ENCODE measurements around the gene DIO3.
"Not testable (repeated sequence)": the region's sequence is repeated elsewhere in the genome, so short reads cannot be mapped to it uniquely, and the experiment has no call there.

The DIO3 gene

DNA sequence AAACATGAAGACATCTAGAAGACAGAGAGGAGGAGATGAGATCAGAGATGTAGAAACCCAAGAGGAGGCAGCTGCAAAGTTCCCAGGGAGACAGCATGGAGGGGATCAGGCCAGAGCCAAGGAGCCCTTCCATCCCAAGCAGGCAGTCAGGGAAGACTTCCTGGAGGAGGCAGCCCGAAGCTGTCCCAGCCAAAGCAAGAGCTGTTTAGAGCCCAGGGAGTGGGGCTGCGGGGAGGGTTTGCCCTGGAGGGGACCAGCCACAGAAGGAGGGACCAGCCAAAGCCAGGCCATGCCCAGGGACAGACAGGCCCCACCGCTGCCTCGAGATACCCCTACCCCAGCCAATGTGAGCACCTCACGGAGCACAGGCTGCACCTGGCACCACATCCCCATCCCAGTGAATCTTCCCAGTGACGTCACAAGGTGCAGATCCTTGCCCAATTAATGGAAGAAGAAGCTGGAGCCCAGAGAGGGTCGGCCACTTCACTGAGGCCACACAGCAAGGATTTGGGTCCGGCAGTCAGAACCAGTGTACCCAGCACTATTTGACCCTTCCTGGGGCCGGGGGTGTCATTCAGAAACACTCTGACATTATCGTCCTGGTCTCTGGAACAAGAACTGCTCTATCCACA lies 14.1 kb upstream of the DIO3 start:
- Histone ChIP-seq H3K4me1 (ENCODE audit: insufficient read depth, poor library complexity, severe bottlenecking) (no peaks in the 10 kb centered on the region), H3K9me3 (ENCODE audit: severe bottlenecking) (no peaks in the 10 kb centered on the region), H3K27ac (ENCODE audit: poor library complexity, severe bottlenecking) (no peak overlapping the region), H3K4me3 (ENCODE audit: severe bottlenecking) (no peak overlapping the region), H3K27me3 (ENCODE audit: insufficient read depth, poor library complexity, severe bottlenecking) (no peaks in the 10 kb centered on the region), H3K36me3 (ENCODE audit: low read depth) (no peaks in the 10 kb centered on the region)
- ATAC-seq (ENCODE audit: low read depth) (no peak), DNase-seq (ENCODE audit: low spot score) (no peak)
- TF ChIP-seq, protein P1, sequence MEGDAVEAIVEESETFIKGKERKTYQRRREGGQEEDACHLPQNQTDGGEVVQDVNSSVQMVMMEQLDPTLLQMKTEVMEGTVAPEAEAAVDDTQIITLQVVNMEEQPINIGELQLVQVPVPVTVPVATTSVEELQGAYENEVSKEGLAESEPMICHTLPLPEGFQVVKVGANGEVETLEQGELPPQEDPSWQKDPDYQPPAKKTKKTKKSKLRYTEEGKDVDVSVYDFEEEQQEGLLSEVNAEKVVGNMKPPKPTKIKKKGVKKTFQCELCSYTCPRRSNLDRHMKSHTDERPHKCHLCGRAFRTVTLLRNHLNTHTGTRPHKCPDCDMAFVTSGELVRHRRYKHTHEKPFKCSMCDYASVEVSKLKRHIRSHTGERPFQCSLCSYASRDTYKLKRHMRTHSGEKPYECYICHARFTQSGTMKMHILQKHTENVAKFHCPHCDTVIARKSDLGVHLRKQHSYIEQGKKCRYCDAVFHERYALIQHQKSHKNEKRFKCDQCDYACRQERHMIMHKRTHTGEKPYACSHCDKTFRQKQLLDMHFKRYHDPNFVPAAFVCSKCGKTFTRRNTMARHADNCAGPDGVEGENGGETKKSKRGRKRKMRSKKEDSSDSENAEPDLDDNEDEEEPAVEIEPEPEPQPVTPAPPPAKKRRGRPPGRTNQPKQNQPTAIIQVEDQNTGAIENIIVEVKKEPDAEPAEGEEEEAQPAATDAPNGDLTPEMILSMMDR (IDR thresholded peaks at IDR 0.05; ENCODE audit: poor library complexity, severe bottlenecking): no peak

GRCh38 chr14:101547961-101548669 lies 13.2 kb upstream of the DIO3 start:
- no peaks in the 10 kb centered on the region for H3K27me3 ChIP-seq (ENCODE audit: insufficient read depth, poor library complexity, severe bottlenecking)
- ATAC-seq (ENCODE audit: low read depth) (no peak), DNase-seq (ENCODE audit: low spot score) (no peak)
- no peaks in the 10 kb centered on the region for H3K9me3 ChIP-seq (ENCODE audit: severe bottlenecking)
- no peak overlapping the region for H3K4me3 ChIP-seq (ENCODE audit: severe bottlenecking)
- H3K27ac ChIP-seq (ENCODE audit: poor library complexity, severe bottlenecking): no peak overlapping the region
- no peaks in the 10 kb centered on the region for H3K4me1 ChIP-seq (ENCODE audit: insufficient read depth, poor library complexity, severe bottlenecking)
- TF ChIP-seq, protein P1 (IDR thresholded peaks at IDR 0.05; ENCODE audit: poor library complexity, severe bottlenecking): no peak
- H3K36me3 ChIP-seq (ENCODE audit: low read depth): no peaks in the 10 kb centered on the region

DNA sequence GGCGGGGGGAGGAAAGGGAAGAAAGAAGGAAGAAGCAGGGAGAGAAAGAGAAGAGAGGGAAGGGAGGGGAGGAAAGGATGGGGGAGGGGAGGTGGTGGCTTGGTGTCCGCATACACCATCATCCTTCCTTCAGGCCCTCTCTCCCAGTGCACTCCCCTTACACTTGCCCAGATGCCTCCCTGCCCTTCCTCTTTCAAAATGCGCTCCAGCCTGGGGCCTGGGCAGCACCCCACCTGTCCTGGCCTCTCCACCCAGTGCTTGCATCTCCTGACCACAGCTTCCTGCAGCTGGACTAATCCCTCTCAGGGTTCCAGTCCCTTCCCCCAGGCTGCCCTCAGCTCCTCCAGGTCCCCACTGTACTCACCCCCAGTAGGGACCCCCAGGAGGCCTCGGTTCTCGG lies 12.6 kb upstream of the DIO3 start:
- H3K36me3 ChIP-seq (ENCODE audit: low read depth): no peaks in the 10 kb centered on the region
- no peak overlapping the region for H3K27ac ChIP-seq (ENCODE audit: poor library complexity, severe bottlenecking)
- TF ChIP-seq, protein P1 (IDR thresholded peaks at IDR 0.05; ENCODE audit: poor library complexity, severe bottlenecking): no peak
- no peaks in the 10 kb centered on the region for H3K9me3 ChIP-seq (ENCODE audit: severe bottlenecking)
- no peak overlapping the region for H3K4me3 ChIP-seq (ENCODE audit: severe bottlenecking)
- H3K4me1 ChIP-seq (ENCODE audit: insufficient read depth, poor library complexity, severe bottlenecking): no peaks in the 10 kb centered on the region
- no peaks in the 10 kb centered on the region for H3K27me3 ChIP-seq (ENCODE audit: insufficient read depth, poor library complexity, severe bottlenecking)
- DNase-seq (ENCODE audit: low spot score) (no peak), ATAC-seq (ENCODE audit: low read depth) (no peak; the same call in 2 of the 3 replicates)

- no peak for DNase-seq (ENCODE audit: low spot score)
- TF ChIP-seq, protein P1 (IDR thresholded peaks at IDR 0.05; ENCODE audit: poor library complexity, severe bottlenecking): no peak
- Histone ChIP-seq H3K9me3 (ENCODE audit: severe bottlenecking) (no peaks in the 10 kb centered on the region), H3K4me3 (ENCODE audit: severe bottlenecking) (no peak overlapping the region), H3K36me3 (ENCODE audit: low read depth) (no peaks in the 10 kb centered on the region), H3K27ac (ENCODE audit: poor library complexity, severe bottlenecking) (no peak overlapping the region), H3K4me1 (ENCODE audit: insufficient read depth, poor library complexity, severe bottlenecking) (no peaks in the 10 kb centered on the region), H3K27me3 (ENCODE audit: insufficient read depth, poor library complexity, severe bottlenecking) (no peaks in the 10 kb centered on the region)
- ATAC-seq (ENCODE audit: low read depth): no peak
Observed at GRCh38 chr14:101549154-101549553, 12.1 kb upstream of the DIO3 start.

GRCh38 chr14:101550202-101550912 lies 10.9 kb upstream of the DIO3 start:
- H3K27ac ChIP-seq (ENCODE audit: poor library complexity, severe bottlenecking); H3K27me3 ChIP-seq (ENCODE audit: insufficient read depth, poor library complexity, severe bottlenecking); ATAC-seq (ENCODE audit: low read depth); H3K36me3 ChIP-seq (ENCODE audit: low read depth); H3K4me1 ChIP-seq (ENCODE audit: insufficient read depth, poor library complexity, severe bottlenecking); DNase-seq (ENCODE audit: low spot score); H3K4me3 ChIP-seq (ENCODE audit: severe bottlenecking); H3K9me3 ChIP-seq (ENCODE audit: severe bottlenecking): not testable (repeated sequence)
